Natural killer cell (primary cell): ENCODE results near the gene ERN1. TPM values are rescaled to one million over a fixed set of nuclear protein-coding genes. Genes with fewer than 3 reads are reported as not detected.

Experiments used
- ATAC-seq, 3 donors: fragments of 150-1000 bp in 2 of 3; fragments of 200-7000 bp in 1 of 3; cut with Tn5 transposase; 1 replicate in 1 of 3; 2 replicates in 2 of 3; pipeline ENCODE4 v1.10.0; 2021; ENCODE audit warnings: mild to moderate bottlenecking in 2 of 3, moderate library complexity in 2 of 3
- DNase-seq, 2 donors: peaks; one replicate each; pipeline versions ENCODE4 v3.0.0 to v3.0.0-alpha.2; 2013 to 2021; ENCODE audit warnings: mixed read lengths in 1 of 2
- H3K27ac ChIP-seq: one replicate; pipeline ENCODE4 v1.5.1; 2013; ENCODE audit warnings: mild to moderate bottlenecking, low read length
- H3K27me3 ChIP-seq: one replicate; pipeline ENCODE4 v1.6.1; 2013; ENCODE audit warnings: low read length; ENCODE audit not compliant: control insufficient read depth, insufficient read depth
- H3K36me3 ChIP-seq: one replicate; pipeline ENCODE4 v1.6.1; 2013; ENCODE audit warnings: low read length; ENCODE audit not compliant: control insufficient read depth, insufficient read depth
- H3K4me1 ChIP-seq: one replicate; pipeline ENCODE4 v1.6.1; 2013; ENCODE audit warnings: low read length; ENCODE audit not compliant: control insufficient read depth, insufficient read depth
- H3K4me3 ChIP-seq: one replicate; pipeline ENCODE4 v1.5.1; 2013; ENCODE audit warnings: low read length
- H3K9me3 ChIP-seq: one replicate; pipeline ENCODE4 v1.6.1; 2013; ENCODE audit warnings: low read length; ENCODE audit not compliant: control insufficient read depth, insufficient read depth
- H3K27ac Mint-ChIP-seq, 2 donors: one replicate each; pipeline ENCODE4 v1.8.0; 2022; ENCODE audit warnings: mild to moderate bottlenecking in 2 of 2, mixed read lengths in 2 of 2, moderate library complexity in 1 of 2
- H3K27me3 Mint-ChIP-seq, 2 donors: one replicate each; pipeline ENCODE4 v1.8.0; 2022; ENCODE audit warnings: low read depth in 2 of 2, mixed read lengths in 2 of 2
- H3K36me3 Mint-ChIP-seq: one replicate; pipeline ENCODE4 v1.8.0; 2022; ENCODE audit warnings: mixed read lengths
- H3K4me1 Mint-ChIP-seq, 2 donors: one replicate each; pipeline ENCODE4 v1.8.0; 2022; ENCODE audit warnings: mixed read lengths in 2 of 2
- H3K4me3 Mint-ChIP-seq: one replicate; pipeline ENCODE4 v1.8.0; 2022; ENCODE audit warnings: mild to moderate bottlenecking, moderate library complexity, mixed read lengths
- H3K9me3 Mint-ChIP-seq, 2 donors: one replicate each; pipeline ENCODE4 v1.8.0; 2022; ENCODE audit warnings: mixed read lengths in 2 of 2
- CTCF ChIP-seq: fragments of 200-600 bp; IDR thresholded peaks from one replicate; pipeline ENCODE4 v1.8.0; 2022; ENCODE audit warnings: antibody characterized with exemption
- WGBS: methylation state at CpG from one replicate; pipeline ENCODE4 v1.1.7; 2013; ENCODE audit warnings: missing lambda C conversion rate; ENCODE audit not compliant: insufficient coverage; 5-methylcytosine and 5-hydroxymethylcytosine counted together
- intact Hi-C: fragments of 100-400 bp; cut with micrococcal nuclease; formaldehyde crosslinking; loops from one replicate; pipeline ENCODE4 v1.14.2; 2022
- total RNA-seq, 4 donors: library from RNA; stranded (reverse); fragments of 120-200 nt in 1 of 4; gene quantifications; one replicate each; pipeline versions ENCODE4 v1.2.3 to v1.2.4, GENCODE V29; 2013 to 2022

The ERN1 gene
- total RNA-seq, 3 donors from 2014 or later (not counting 1 experiment from before 2014, with no cell fraction given) = 52.9 to 90.5 (median 67.2) TPM

GRCh38 chr17:64094412-64094811 lies 35.5 kb downstream of the ERN1 start:
- H3K9me3 Mint-ChIP-seq = no peaks in the 10 kb centered on the region
- H3K36me3 Mint-ChIP-seq = peaks cover 19% of the 10 kb centered on the region
- no peak for DNase-seq
- H3K4me1 Mint-ChIP-seq = peaks cover 15 to 44% of the 10 kb centered on the region in 2 donors
- no peak overlapping the region for H3K27ac ChIP-seq
- TF ChIP-seq CTCF = no peak
- no peak overlapping the region for H3K4me3 Mint-ChIP-seq
- H3K9me3 ChIP-seq = no peaks in the 10 kb centered on the region
- peaks cover 10% of the 10 kb centered on the region for H3K4me1 ChIP-seq
- intact Hi-C loops = loop anchor here (5.0 kb wide), 1 partner anchor 42 kb away; no protein-coding TSS in a partner anchor
- H3K4me3 ChIP-seq = no peak overlapping the region
- H3K36me3 ChIP-seq = peaks cover 20% of the 10 kb centered on the region
- no peaks in the 10 kb centered on the region for H3K27me3 Mint-ChIP-seq
- H3K27me3 ChIP-seq = no peaks in the 10 kb centered on the region
- WGBS = 96% methylated on average over 6 of the region's 7 CpGs
- no peak overlapping the region for H3K27ac Mint-ChIP-seq
- no peak for ATAC-seq

- Mint-ChIP-seq H3K4me3 (no peak overlapping the region), H3K9me3 (no peaks in the 10 kb centered on the region), H3K27me3 (no peaks in the 10 kb centered on the region), H3K4me1 (peaks cover 15 to 53% of the 10 kb centered on the region in 2 donors), H3K27ac (peak overlapping the region; percentile 37 to 77), H3K36me3 (peaks cover 19% of the 10 kb centered on the region)
- DNase-seq (no peak), ATAC-seq (no peak)
- H3K27me3 ChIP-seq = no peaks in the 10 kb centered on the region
- WGBS = 43% methylated on average over 4 of the region's 4 CpGs
- TF ChIP-seq CTCF = no peak
- intact Hi-C loops = loop anchor here (5.0 kb wide), 1 partner anchor 41 kb away; no protein-coding TSS in a partner anchor
- H3K4me3 ChIP-seq = no peak overlapping the region
- H3K36me3 ChIP-seq = peaks cover 20% of the 10 kb centered on the region
- peaks cover 10% of the 10 kb centered on the region for H3K4me1 ChIP-seq
- H3K9me3 ChIP-seq = no peaks in the 10 kb centered on the region
- H3K27ac ChIP-seq = no peak overlapping the region
These were observed 36.9 kb downstream of the ERN1 start for GRCh38 chr17:64092952-64093451.

- intact Hi-C loops = loop anchor here (5.0 kb wide), 1 partner anchor 40 kb away; no protein-coding TSS in a partner anchor
- no peak overlapping the region for H3K4me3 ChIP-seq
- no peak for DNase-seq
- Mint-ChIP-seq H3K27ac (peak overlapping the region in 1 of 2 donors; percentile 77), H3K4me1 (peaks cover 13 to 56% of the 10 kb centered on the region in 2 donors), H3K27me3 (no peaks in the 10 kb centered on the region), H3K36me3 (peaks cover 14% of the 10 kb centered on the region), H3K4me3 (no peak overlapping the region), H3K9me3 (no peaks in the 10 kb centered on the region)
- no peak for TF ChIP-seq CTCF
- ATAC-seq = peak in 1 of 3 donors; percentile 57
- WGBS = 85% methylated on average over 2 of the region's 2 CpGs
- peaks cover 10% of the 10 kb centered on the region for H3K4me1 ChIP-seq
- H3K9me3 ChIP-seq = no peaks in the 10 kb centered on the region
- peaks cover 11% of the 10 kb centered on the region for H3K36me3 ChIP-seq
- no peaks in the 10 kb centered on the region for H3K27me3 ChIP-seq
- H3K27ac ChIP-seq = no peak overlapping the region
These were observed 37.8 kb downstream of the ERN1 start for GRCh38 chr17:64092113-64092512.

GRCh38 chr17:64091571-64091970 lies 38.4 kb downstream of the ERN1 start:
- Histone ChIP-seq H3K36me3 (peaks cover 7% of the 10 kb centered on the region), H3K9me3 (no peaks in the 10 kb centered on the region), H3K4me1 (peaks cover 10% of the 10 kb centered on the region), H3K27me3 (no peaks in the 10 kb centered on the region), H3K4me3 (no peak overlapping the region), H3K27ac (peak overlapping the region; percentile 12)
- WGBS = 93% methylated on average over 6 of the region's 6 CpGs
- ATAC-seq (no peak), DNase-seq (no peak)
- peaks cover 9% of the 10 kb centered on the region for H3K36me3 Mint-ChIP-seq
- intact Hi-C loops = loop anchor here (5.0 kb wide), 1 partner anchor 39 kb away; no protein-coding TSS in a partner anchor
- H3K4me3 Mint-ChIP-seq = no peak overlapping the region
- H3K27me3 Mint-ChIP-seq = no peaks in the 10 kb centered on the region
- peak overlapping the region in 1 of 2 donors; percentile 77 for H3K27ac Mint-ChIP-seq
- peaks cover 10 to 58% of the 10 kb centered on the region in 2 donors for H3K4me1 Mint-ChIP-seq
- TF ChIP-seq CTCF = no peak
- H3K9me3 Mint-ChIP-seq = no peaks in the 10 kb centered on the region
